ENCODE data around the gene SPEM1.

Gene SPEM1

GRCh38 chr17:7427549-7427948 is 7.4 kb downstream of the SPEM1 start:
- Histone ChIP-seq H3K4me2 (ENCODE audit: low read length) (no peak overlapping the region), H3K27ac (ENCODE audit: low read depth, low read length) (no peak overlapping the region), H3K9ac (ENCODE audit: low read length) (no peak overlapping the region), H3K4me1 (ENCODE audit: control insufficient read depth in 1 of 2, insufficient read depth in 2 of 2, low read length in 2 of 2) (no peaks in the 10 kb centered on the region), H2BK5ac (ENCODE audit: low read depth, low read length, poor library complexity) (no peak overlapping the region), H2BK12ac (ENCODE audit: low read length) (no peak overlapping the region), H4K91ac (ENCODE audit: low read depth, low read length) (no peak overlapping the region), H4K8ac (ENCODE audit: low read depth, low read length) (no peak overlapping the region), H3K79me2 (ENCODE audit: control insufficient read depth, insufficient read depth, low read length, poor library complexity) (no peaks in the 10 kb centered on the region), H3K23ac (ENCODE audit: low read length) (no peak overlapping the region), H2AFZ (ENCODE audit: insufficient read depth, low read length, poor library complexity) (no peak overlapping the region), H3K9me3 (ENCODE audit: insufficient read depth, low read depth, low read length) (peaks cover 7% of the 10 kb centered on the region), H4K12ac (ENCODE audit: low read depth, low read length) (no peak overlapping the region), H3K27me3 (ENCODE audit: insufficient read depth, low read length) (no peaks in the 10 kb centered on the region), H3K4ac (ENCODE audit: low read depth, low read length) (no peak overlapping the region), H3K18ac (ENCODE audit: low read length) (no peak overlapping the region), H3K4me3 (ENCODE audit: low read depth, low read length) (no peak overlapping the region), H3K14ac (ENCODE audit: low read length) (no peak overlapping the region), H3K36me3 (ENCODE audit: control insufficient read depth in 1 of 2, insufficient read depth in 2 of 2, low read length in 2 of 2) (no peaks in the 10 kb centered on the region), H2AK5ac (ENCODE audit: low read length) (no peak overlapping the region), H3K79me1 (ENCODE audit: low read length) (no peaks in the 10 kb centered on the region), H2BK120ac (ENCODE audit: insufficient read depth, low read length, poor library complexity) (no peak overlapping the region)
- WGBS (ENCODE audit: extremely low coverage, insufficient coverage, insufficient read length), result no CpG with 5 or more reads among the region's 7 CpGs
- DNase-seq, result no peak

DNA sequence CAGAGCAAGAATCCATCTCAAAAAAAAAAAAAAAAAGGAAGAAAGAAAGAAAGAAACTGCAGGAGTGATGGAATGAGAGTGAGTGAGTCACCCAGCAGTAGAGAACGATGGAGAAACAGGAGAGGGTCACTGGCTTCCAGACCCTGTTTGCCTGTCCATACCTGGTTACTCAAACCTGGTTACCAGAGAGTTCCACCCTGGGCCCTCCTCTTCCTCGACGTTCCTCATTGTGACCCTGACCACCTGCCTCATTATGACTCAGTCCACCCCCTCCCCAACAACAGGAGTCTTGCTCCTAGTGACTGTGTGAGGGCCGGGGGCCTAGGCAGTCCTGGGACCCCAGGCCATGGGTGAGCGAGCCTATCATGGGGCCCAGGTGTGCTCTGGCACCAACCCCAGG is 8.4 kb downstream of the SPEM1 start, which contains the start of gene SPEM3:
Gene SPEM3 (plus strand): TSS at position 301 of the 400 bp plus-strand sequence. CDS start 46 bp downstream, at position 347.
- Histone ChIP-seq H3K27ac (ENCODE audit: low read depth, low read length) (no peak within 1 kb of the TSS), H3K4me2 (ENCODE audit: low read length) (no peak within 1 kb of the TSS), H2AFZ (ENCODE audit: insufficient read depth, low read length, poor library complexity) (no peak within 1 kb of the TSS), H3K9ac (ENCODE audit: low read length) (no peak within 1 kb of the TSS), H3K4me3 (ENCODE audit: low read depth, low read length) (no peak within 1 kb of the TSS), H4K91ac (ENCODE audit: low read depth, low read length) (no peak within 1 kb of the TSS), H3K4ac (ENCODE audit: low read depth, low read length) (no peak within 1 kb of the TSS), H2BK5ac (ENCODE audit: low read depth, low read length, poor library complexity) (no peak within 1 kb of the TSS), H3K23ac (ENCODE audit: low read length) (no peak within 1 kb of the TSS), H3K27me3 (ENCODE audit: insufficient read depth, low read length) (no peaks in the 10 kb centered on the region), H3K14ac (ENCODE audit: low read length) (no peak within 1 kb of the TSS), H3K36me3 (ENCODE audit: control insufficient read depth in 1 of 2, insufficient read depth in 2 of 2, low read length in 2 of 2) (no peaks in the 10 kb centered on the region), H3K4me1 (ENCODE audit: control insufficient read depth in 1 of 2, insufficient read depth in 2 of 2, low read length in 2 of 2) (no peaks in the 10 kb centered on the region), H3K79me1 (ENCODE audit: low read length) (no peaks in the 10 kb centered on the region), H3K18ac (ENCODE audit: low read length) (no peak within 1 kb of the TSS), H4K8ac (ENCODE audit: low read depth, low read length) (no peak within 1 kb of the TSS), H2AK5ac (ENCODE audit: low read length) (no peak within 1 kb of the TSS), H2BK12ac (ENCODE audit: low read length) (no peak within 1 kb of the TSS), H4K12ac (ENCODE audit: low read depth, low read length) (no peak within 1 kb of the TSS), H3K9me3 (ENCODE audit: insufficient read depth, low read depth, low read length) (peaks cover 7% of the 10 kb centered on the region), H3K79me2 (ENCODE audit: control insufficient read depth, insufficient read depth, low read length, poor library complexity) (no peaks in the 10 kb centered on the region), H2BK120ac (ENCODE audit: insufficient read depth, low read length, poor library complexity) (no peak within 1 kb of the TSS)
- DNase-seq, result no peak
- no CpG with 5 or more reads among the region's 5 CpGs for WGBS (ENCODE audit: extremely low coverage, insufficient coverage, insufficient read length)

- H3K27ac ChIP-seq (ENCODE audit: low read depth, low read length), result no peak overlapping the region
- H3K79me1 ChIP-seq (ENCODE audit: low read length), result no peaks in the 10 kb centered on the region
- H3K23ac ChIP-seq (ENCODE audit: low read length), result no peak overlapping the region
- WGBS (ENCODE audit: extremely low coverage, insufficient coverage, insufficient read length), result no CpG with 5 or more reads among the region's 10 CpGs
- H3K36me3 ChIP-seq (ENCODE audit: control insufficient read depth in 1 of 2, insufficient read depth in 2 of 2, low read length in 2 of 2), result no peaks in the 10 kb centered on the region
- no peaks in the 10 kb centered on the region for H3K4me1 ChIP-seq (ENCODE audit: control insufficient read depth in 1 of 2, insufficient read depth in 2 of 2, low read length in 2 of 2)
- H3K14ac ChIP-seq (ENCODE audit: low read length), result no peak overlapping the region
- H2BK120ac ChIP-seq (ENCODE audit: insufficient read depth, low read length, poor library complexity), result no peak overlapping the region
- H4K12ac ChIP-seq (ENCODE audit: low read depth, low read length), result no peak overlapping the region
- H3K9ac ChIP-seq (ENCODE audit: low read length), result no peak overlapping the region
- no peak overlapping the region for H4K91ac ChIP-seq (ENCODE audit: low read depth, low read length)
- no peak overlapping the region for H3K4me3 ChIP-seq (ENCODE audit: low read depth, low read length)
- H3K4ac ChIP-seq (ENCODE audit: low read depth, low read length), result no peak overlapping the region
- H3K9me3 ChIP-seq (ENCODE audit: insufficient read depth, low read depth, low read length), result peaks cover 7% of the 10 kb centered on the region
- no peak overlapping the region for H3K4me2 ChIP-seq (ENCODE audit: low read length)
- no peak overlapping the region for H4K8ac ChIP-seq (ENCODE audit: low read depth, low read length)
- H3K18ac ChIP-seq (ENCODE audit: low read length), result no peak overlapping the region
- no peak overlapping the region for H2BK12ac ChIP-seq (ENCODE audit: low read length)
- H2AFZ ChIP-seq (ENCODE audit: insufficient read depth, low read length, poor library complexity), result no peak overlapping the region
- DNase-seq, result no peak
- H3K79me2 ChIP-seq (ENCODE audit: control insufficient read depth, insufficient read depth, low read length, poor library complexity), result no peaks in the 10 kb centered on the region
- H3K27me3 ChIP-seq (ENCODE audit: insufficient read depth, low read length), result no peaks in the 10 kb centered on the region
- no peak overlapping the region for H2BK5ac ChIP-seq (ENCODE audit: low read depth, low read length, poor library complexity)
- H2AK5ac ChIP-seq (ENCODE audit: low read length), result no peak overlapping the region
Measured at GRCh38 chr17:7429722-7430121, 9.6 kb downstream of the SPEM1 start.

- Histone ChIP-seq H3K4me3 (ENCODE audit: low read depth, low read length) (no peak overlapping the region), H2AK5ac (ENCODE audit: low read length) (no peak overlapping the region), H3K18ac (ENCODE audit: low read length) (no peak overlapping the region), H3K4me1 (ENCODE audit: control insufficient read depth in 1 of 2, insufficient read depth in 2 of 2, low read length in 2 of 2) (peaks cover 2% of the 10 kb centered on the region in 2 experiments), H3K23ac (ENCODE audit: low read length) (no peak overlapping the region), H3K9ac (ENCODE audit: low read length) (no peak overlapping the region), H3K79me1 (ENCODE audit: low read length) (peaks cover 6% of the 10 kb centered on the region), H3K27me3 (ENCODE audit: insufficient read depth, low read length) (no peaks in the 10 kb centered on the region), H4K8ac (ENCODE audit: low read depth, low read length) (no peak overlapping the region), H2AFZ (ENCODE audit: insufficient read depth, low read length, poor library complexity) (no peak overlapping the region), H4K12ac (ENCODE audit: low read depth, low read length) (no peak overlapping the region), H3K36me3 (ENCODE audit: control insufficient read depth in 1 of 2, insufficient read depth in 2 of 2, low read length in 2 of 2) (no peaks in the 10 kb centered on the region), H3K14ac (ENCODE audit: low read length) (no peak overlapping the region), H3K4ac (ENCODE audit: low read depth, low read length) (no peak overlapping the region), H3K27ac (ENCODE audit: low read depth, low read length) (no peak overlapping the region), H3K9me3 (ENCODE audit: insufficient read depth, low read depth, low read length) (peaks cover 3% of the 10 kb centered on the region), H2BK5ac (ENCODE audit: low read depth, low read length, poor library complexity) (no peak overlapping the region), H2BK120ac (ENCODE audit: insufficient read depth, low read length, poor library complexity) (no peak overlapping the region), H3K79me2 (ENCODE audit: control insufficient read depth, insufficient read depth, low read length, poor library complexity) (peaks cover 2% of the 10 kb centered on the region), H2BK12ac (ENCODE audit: low read length) (no peak overlapping the region), H4K91ac (ENCODE audit: low read depth, low read length) (no peak overlapping the region), H3K4me2 (ENCODE audit: low read length) (no peak overlapping the region)
- no peak for DNase-seq
- WGBS (ENCODE audit: extremely low coverage, insufficient coverage, insufficient read length), result no CpG with 5 or more reads among the region's 1 CpG
Measured at GRCh38 chr17:7431231-7431630, 11.1 kb downstream of the SPEM1 start.

Data from trophoblast cell (in vitro differentiated cells and primary cell).